HepG2 (cell line): ENCODE measurements around the gene ACKR3. TPM values are rescaled to one million over a fixed set of nuclear protein-coding genes. Genes with fewer than 3 reads are reported as not detected.

ENCODE experiments used
- ATAC-seq: fragments of 200-7000 bp; cut with Tn5 transposase; 3 replicates; pipeline ENCODE4 v1.9.1; 2020; ENCODE audit warnings: mild to moderate bottlenecking, moderate library complexity
- BruUV-seq: library from RNA; stranded (reverse); fragments of 400-500 nt; replicated peaks from 2 replicates; lab custom pipeline; 2021; lab: Mats Ljungman, UMichigan
- CTCF ChIA-PET: fragments of 300-600 bp; formaldehyde crosslinking; extraction: SDS; loops from one replicate; lab custom pipeline; 2021; ENCODE audit warnings: low total read pairs, inconsistent platforms, low intra/inter-chr PET ratio; lab: Yijun Ruan, JAX
- POLR2A ChIA-PET: fragments of 350-600 bp; sonication (Branson Sonifier 250); formaldehyde crosslinking; loops from one replicate; lab custom pipeline; 2020; ENCODE audit warnings: antibody characterized with exemption, inconsistent platforms; lab: Yijun Ruan, JAX
- DNase-seq: peaks from one replicate; pipeline ENCODE4 v3.0.0-alpha.2; 2015; ENCODE audit warnings: low spot score
- FAIRE-seq: peaks from 3 replicates; lab custom pipeline; 2011; peaks lifted over from hg19 to GRCh38; lab: Jason Lieb, UNC
- H2AFZ ChIP-seq: one replicate; pipeline ENCODE4 v1.6.1; 2011; ENCODE audit warnings: low read length, inconsistent platforms
- H3K27ac ChIP-seq: fragments of 300-600 bp; 3 replicates; pipeline ENCODE4 v1.8.0; 2011; ENCODE audit warnings: mixed run types, mild to moderate bottlenecking, mixed read lengths, low read length, inconsistent platforms; ENCODE audit not compliant: insufficient read depth; ENCODE audit errors: extremely low read length
- H3K27me3 ChIP-seq, 2 experiments: fragments of 200-600 bp in 1 of 2; 2 replicates in 1 of 2; 3 replicates in 1 of 2; pipeline versions ENCODE4 v1.6.0 to v1.8.0; 2011; ENCODE audit warnings: low read length in 2 of 2, mild to moderate bottlenecking in 2 of 2, moderate library complexity in 2 of 2, inconsistent platforms in 1 of 2; ENCODE audit not compliant: insufficient read depth in 2 of 2, control insufficient read depth in 1 of 2
- H3K36me3 ChIP-seq, 2 experiments: fragments of 200-600 bp in 1 of 2; replicated peaks in 1 of 2; 2 replicates in 1 of 2; 3 replicates in 1 of 2; pipeline versions ENCODE4 v1.5.1 to v1.8.0; 2011; ENCODE audit warnings: low read length in 2 of 2, inconsistent platforms in 1 of 2; ENCODE audit not compliant: insufficient read depth in 2 of 2, control insufficient read depth in 1 of 2
- H3K4me1 ChIP-seq: 2 replicates; pipeline ENCODE4 v1.5.1; 2012; ENCODE audit warnings: low read length, inconsistent platforms; ENCODE audit not compliant: insufficient read depth
- H3K4me2 ChIP-seq: 2 replicates; pipeline ENCODE4 v1.6.0; 2011; ENCODE audit warnings: low read depth, low read length, inconsistent platforms
- H3K4me3 ChIP-seq, 3 experiments: fragments of 200-600 bp in 1 of 3; sonication (generic), shearing (Covaris generic) in 1 of 3; replicated peaks in 1 of 3; 2 replicates each; pipeline ENCODE4 v1.5.1; 2011 to 2016; ENCODE audit warnings: low read length in 3 of 3, inconsistent platforms in 2 of 3, low read depth in 2 of 3, mild to moderate bottlenecking in 2 of 3, control low read depth in 1 of 3, mixed read lengths in 1 of 3; ENCODE audit not compliant: insufficient read depth in 1 of 3
- H3K79me2 ChIP-seq: one replicate; pipeline ENCODE4 v1.6.1; 2011; ENCODE audit warnings: low read length, inconsistent platforms; ENCODE audit not compliant: insufficient read depth
- H3K9ac ChIP-seq: 2 replicates; pipeline ENCODE4 v1.6.0; 2011; ENCODE audit warnings: mild to moderate bottlenecking, low read depth, low read length, inconsistent platforms; ENCODE audit not compliant: insufficient read depth
- H3K9me3 ChIP-seq: 2 replicates; pipeline ENCODE4 v1.5.1; 2012; ENCODE audit warnings: mild to moderate bottlenecking, low read length
- H4K20me1 ChIP-seq: 2 replicates; pipeline ENCODE4 v1.6.0; 2011; ENCODE audit warnings: inconsistent platforms, mild to moderate bottlenecking, low read length, moderate library complexity; ENCODE audit not compliant: insufficient read depth
- CEBPB ChIP-seq: IDR thresholded peaks from 2 replicates; pipeline ENCODE4 v1.6.1; 2011; ENCODE audit warnings: low read depth, low read length, improper control_type of control experiment, borderline replicate concordance
- ZBTB37 ChIP-seq: sonication (generic); formaldehyde crosslinking; IDR thresholded peaks from 2 replicates; pipeline ENCODE4 v1.4.0; 2020; ENCODE audit warnings: mild to moderate bottlenecking, missing genetic modification reagents
- ZNF644 ChIP-seq: IDR thresholded peaks from 2 replicates; pipeline ENCODE4 v1.6.1; 2016; ENCODE audit warnings: low read depth
- ZNF713 ChIP-seq: sonication (generic); formaldehyde crosslinking; IDR thresholded peaks from 2 replicates; pipeline ENCODE4 v1.4.0; 2020; ENCODE audit warnings: mild to moderate bottlenecking, missing genetic modification reagents
- WGBS: methylation state at CpG from one replicate; pipeline ENCODE4 v1.1.6; 2017; ENCODE audit warnings: low lambda C conversion rate; 5-methylcytosine and 5-hydroxymethylcytosine counted together
- in situ Hi-C: cut with HindIII; loops from 2 replicates; pipeline ENCODE4 v1.10.0; 2017; ENCODE audit warnings: low pct_unique_long_range_greater_than_20kb; ENCODE audit not compliant: extremely low pct_ligation_motif_present
- intact Hi-C: fragments of 100-400 bp; cut with micrococcal nuclease; formaldehyde crosslinking; loops from one replicate; pipeline ENCODE4 v1.10.0; 2022; ENCODE audit not compliant: unreplicated experiment
- polyA plus RNA-seq, 8 experiments: library from polyadenylated mRNA; depleted of rRNA in 3 of 8; stranded (reverse) in 7 of 8; unstranded in 1 of 8; fragments of >200 nt; fragmentation: Illumina TruSeq in 4 of 8; extraction: Trizol in 4 of 8; gene quantifications; 2 replicates each; pipeline versions ENCODE4 v1.2.1 to v1.2.3, GENCODE V29; 2011 to 2016; ENCODE audit warnings: low read depth in 4 of 8, missing spikeins in 1 of 8, mixed read lengths in 1 of 8; ENCODE audit not compliant: insufficient read depth in 1 of 8
- total RNA-seq, 5 experiments: library from RNA; depleted of rRNA; stranded (reverse); fragments of >200 nt; fragmentation: Illumina TruSeq; extraction: Trizol; gene quantifications; 2 replicates each; pipeline ENCODE4 v1.2.3, GENCODE V29; 2016; ENCODE audit warnings: low read depth in 1 of 5
- TF ChIP-seq, protein P1 (sequence below): sonication (generic); formaldehyde crosslinking; IDR thresholded peaks from 2 replicates; pipeline ENCODE4 v1.5.1; 2020; ENCODE audit warnings: missing genetic modification reagents, mild to moderate bottlenecking, borderline replicate concordance
- TF ChIP-seq, protein P2 (sequence below): sonication (generic); formaldehyde crosslinking; IDR thresholded peaks from 2 replicates; pipeline ENCODE4 v1.4.0; 2020; ENCODE audit warnings: missing genetic modification reagents

The ACKR3 gene
- total and polyA plus RNA-seq, 2 of the 13 experiments (the other 11 are each of a cell fraction or from before 2014, with no cell fraction given): not detected

DNA sequence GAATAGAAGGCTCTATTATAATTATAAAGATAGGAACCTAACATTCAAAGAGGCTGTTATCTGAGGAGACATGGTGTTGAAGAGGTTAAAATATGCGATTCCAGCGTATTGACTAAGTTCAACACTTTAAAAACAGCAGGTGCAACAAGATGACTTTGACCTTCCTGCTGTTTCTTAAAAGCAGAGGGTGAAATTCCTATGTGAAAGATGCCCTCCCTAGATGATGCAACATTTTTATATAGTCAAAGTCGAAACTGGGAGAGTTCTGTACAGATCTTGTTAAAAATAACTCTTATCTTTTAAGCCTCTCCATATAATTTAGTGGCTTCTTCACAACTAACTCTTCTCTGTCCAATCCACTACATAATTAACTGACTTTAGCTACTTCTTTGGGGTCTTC lies 4.4 kb upstream of the ACKR3 start:
- no peaks in the 10 kb centered on the region for H3K79me2 ChIP-seq
- ATAC-seq (no peak), DNase-seq (no peak), FAIRE-seq (no peak)
- H3K27ac ChIP-seq: no peak overlapping the region
- CTCF ChIA-PET: no interaction called here
- intact Hi-C loops: loop anchor here (5.0 kb wide), 1 partner anchor 53 kb away; no protein-coding TSS in a partner anchor
- H3K9me3 ChIP-seq: no peaks in the 10 kb centered on the region
- POLR2A ChIA-PET: no interaction called here
- no peak overlapping the region for H3K4me3 ChIP-seq
- H3K4me1 ChIP-seq: peaks cover 20% of the 10 kb centered on the region
- H3K36me3 ChIP-seq: no peaks in the 10 kb centered on the region
- in situ Hi-C loops: no loop called here
- peaks cover 0 to 46% of the 10 kb centered on the region in 2 experiments; a peak in 3 of 5 replicates for H3K27me3 ChIP-seq
- 1% methylated on average over 3 of the region's 3 CpGs for WGBS
- H3K9ac ChIP-seq: no peak overlapping the region
- H3K4me2 ChIP-seq: no peak overlapping the region
- no peak overlapping the region for H2AFZ ChIP-seq
- H4K20me1 ChIP-seq: no peaks in the 10 kb centered on the region
- TF ChIP-seq ZBTB37 (no peak), CEBPB (peak; percentile 50; the same call in 1 of the 2 replicates)
- no TSS peak for BruUV-seq

GRCh38 chr2:236565879-236566402 lies 3.7 kb upstream of the ACKR3 start:
- ATAC-seq: no peak
- POLR2A ChIA-PET: no interaction called here
- FAIRE-seq: no peak
- H3K4me1 ChIP-seq: peaks cover 20% of the 10 kb centered on the region
- no peaks in the 10 kb centered on the region for H3K9me3 ChIP-seq
- no TSS peak for BruUV-seq
- H3K79me2 ChIP-seq: no peaks in the 10 kb centered on the region
- no peaks in the 10 kb centered on the region for H4K20me1 ChIP-seq
- WGBS: 34% methylated on average over 17 of the region's 17 CpGs
- in situ Hi-C loops: no loop called here
- no peak overlapping the region for H2AFZ ChIP-seq
- no peak overlapping the region for H3K4me2 ChIP-seq
- no peak overlapping the region for H3K9ac ChIP-seq
- no peaks in the 10 kb centered on the region for H3K36me3 ChIP-seq
- H3K27me3 ChIP-seq: peaks cover 0 to 53% of the 10 kb centered on the region in 2 experiments; a peak in 3 of 5 replicates
- no peak for DNase-seq
- H3K4me3 ChIP-seq: no peak overlapping the region
- intact Hi-C loops: loop anchor here (5.0 kb wide), 1 partner anchor 54 kb away; no protein-coding TSS in a partner anchor
- no peak overlapping the region for H3K27ac ChIP-seq
- TF ChIP-seq ZNF713 (CRISPR knock-in tag): no peak
- TF ChIP-seq, protein P1, sequence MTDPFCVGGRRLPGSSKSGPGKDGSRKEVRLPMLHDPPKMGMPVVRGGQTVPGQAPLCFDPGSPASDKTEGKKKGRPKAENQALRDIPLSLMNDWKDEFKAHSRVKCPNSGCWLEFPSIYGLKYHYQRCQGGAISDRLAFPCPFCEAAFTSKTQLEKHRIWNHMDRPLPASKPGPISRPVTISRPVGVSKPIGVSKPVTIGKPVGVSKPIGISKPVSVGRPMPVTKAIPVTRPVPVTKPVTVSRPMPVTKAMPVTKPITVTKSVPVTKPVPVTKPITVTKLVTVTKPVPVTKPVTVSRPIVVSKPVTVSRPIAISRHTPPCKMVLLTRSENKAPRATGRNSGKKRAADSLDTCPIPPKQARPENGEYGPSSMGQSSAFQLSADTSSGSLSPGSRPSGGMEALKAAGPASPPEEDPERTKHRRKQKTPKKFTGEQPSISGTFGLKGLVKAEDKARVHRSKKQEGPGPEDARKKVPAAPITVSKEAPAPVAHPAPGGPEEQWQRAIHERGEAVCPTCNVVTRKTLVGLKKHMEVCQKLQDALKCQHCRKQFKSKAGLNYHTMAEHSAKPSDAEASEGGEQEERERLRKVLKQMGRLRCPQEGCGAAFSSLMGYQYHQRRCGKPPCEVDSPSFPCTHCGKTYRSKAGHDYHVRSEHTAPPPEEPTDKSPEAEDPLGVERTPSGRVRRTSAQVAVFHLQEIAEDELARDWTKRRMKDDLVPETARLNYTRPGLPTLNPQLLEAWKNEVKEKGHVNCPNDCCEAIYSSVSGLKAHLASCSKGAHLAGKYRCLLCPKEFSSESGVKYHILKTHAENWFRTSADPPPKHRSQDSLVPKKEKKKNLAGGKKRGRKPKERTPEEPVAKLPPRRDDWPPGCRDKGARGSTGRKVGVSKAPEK (CRISPR knock-in tag): no peak
- TF ChIP-seq, protein P2, sequence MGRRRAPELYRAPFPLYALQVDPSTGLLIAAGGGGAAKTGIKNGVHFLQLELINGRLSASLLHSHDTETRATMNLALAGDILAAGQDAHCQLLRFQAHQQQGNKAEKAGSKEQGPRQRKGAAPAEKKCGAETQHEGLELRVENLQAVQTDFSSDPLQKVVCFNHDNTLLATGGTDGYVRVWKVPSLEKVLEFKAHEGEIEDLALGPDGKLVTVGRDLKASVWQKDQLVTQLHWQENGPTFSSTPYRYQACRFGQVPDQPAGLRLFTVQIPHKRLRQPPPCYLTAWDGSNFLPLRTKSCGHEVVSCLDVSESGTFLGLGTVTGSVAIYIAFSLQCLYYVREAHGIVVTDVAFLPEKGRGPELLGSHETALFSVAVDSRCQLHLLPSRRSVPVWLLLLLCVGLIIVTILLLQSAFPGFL (CRISPR knock-in tag): no peak
- TF ChIP-seq ZNF644 (CRISPR knock-in tag): no peak
- CTCF ChIA-PET: no interaction called here
